Hepatocyte (in vitro differentiated cells): ENCODE measurements around the gene ZBTB43.

Source experiments
- EZH2 ChIP-seq: fragments of 200-600 bp; sonication (generic); IDR thresholded peaks from 2 replicates; pipeline ENCODE4 v1.6.1; 2016; ENCODE audit warnings: antibody characterized with exemption, mild to moderate bottlenecking, borderline replicate concordance
- EZH2phosphoT487 ChIP-seq: fragments of 200-600 bp; sonication (generic); IDR thresholded peaks from one replicate; pipeline ENCODE4 v1.6.1; 2018; ENCODE audit warnings: antibody characterized with exemption, mild to moderate bottlenecking, low read depth, moderate library complexity; ENCODE audit not compliant: unreplicated experiment, severe bottlenecking
- TF ChIP-seq, protein P1 (sequence below): fragments of 200-600 bp; sonication (generic); IDR thresholded peaks from 2 replicates; pipeline ENCODE4 v1.5.1; 2016; ENCODE audit warnings: antibody characterized with exemption, mild to moderate bottlenecking; ENCODE audit not compliant: poor library complexity

DNA sequence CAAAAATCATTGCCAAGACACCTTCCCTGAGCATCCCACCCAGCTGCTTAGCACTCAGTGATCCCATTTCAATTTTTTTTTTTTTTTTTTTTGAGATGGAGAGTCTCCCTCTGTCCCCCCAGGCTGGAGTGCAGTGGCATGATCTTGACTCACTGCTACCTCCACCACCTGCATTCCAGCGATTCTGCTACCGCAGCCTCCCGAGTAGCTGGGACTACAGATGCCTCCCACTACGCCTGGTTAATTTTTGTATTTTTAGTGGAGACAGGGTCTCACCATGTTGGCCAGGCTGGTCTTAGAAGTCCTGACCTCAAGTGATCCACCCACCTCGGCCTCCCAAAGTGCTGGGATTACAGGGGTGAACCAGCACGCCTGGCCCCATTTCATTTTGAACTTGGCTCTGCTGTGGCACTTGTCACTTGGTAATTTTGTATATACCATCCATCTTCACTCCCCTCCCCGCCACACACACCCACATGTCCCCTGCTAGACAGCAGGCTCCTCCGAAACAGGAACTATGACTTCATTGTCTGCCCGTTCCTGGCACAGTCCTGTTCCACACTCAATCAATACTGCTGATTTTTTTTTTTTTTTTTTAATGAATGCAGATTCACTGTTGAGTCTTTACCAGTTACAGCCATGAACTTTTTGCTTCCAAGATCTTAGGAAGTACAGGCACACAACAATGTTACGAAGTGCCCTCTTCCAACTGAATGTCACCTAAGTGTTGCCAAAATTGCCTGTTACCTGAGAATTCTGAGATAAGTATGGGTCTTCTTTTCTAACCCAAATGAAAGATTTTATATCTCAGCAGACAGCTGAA is 38.3 kb downstream of the ZBTB43 start:
- TF ChIP-seq, protein P1, sequence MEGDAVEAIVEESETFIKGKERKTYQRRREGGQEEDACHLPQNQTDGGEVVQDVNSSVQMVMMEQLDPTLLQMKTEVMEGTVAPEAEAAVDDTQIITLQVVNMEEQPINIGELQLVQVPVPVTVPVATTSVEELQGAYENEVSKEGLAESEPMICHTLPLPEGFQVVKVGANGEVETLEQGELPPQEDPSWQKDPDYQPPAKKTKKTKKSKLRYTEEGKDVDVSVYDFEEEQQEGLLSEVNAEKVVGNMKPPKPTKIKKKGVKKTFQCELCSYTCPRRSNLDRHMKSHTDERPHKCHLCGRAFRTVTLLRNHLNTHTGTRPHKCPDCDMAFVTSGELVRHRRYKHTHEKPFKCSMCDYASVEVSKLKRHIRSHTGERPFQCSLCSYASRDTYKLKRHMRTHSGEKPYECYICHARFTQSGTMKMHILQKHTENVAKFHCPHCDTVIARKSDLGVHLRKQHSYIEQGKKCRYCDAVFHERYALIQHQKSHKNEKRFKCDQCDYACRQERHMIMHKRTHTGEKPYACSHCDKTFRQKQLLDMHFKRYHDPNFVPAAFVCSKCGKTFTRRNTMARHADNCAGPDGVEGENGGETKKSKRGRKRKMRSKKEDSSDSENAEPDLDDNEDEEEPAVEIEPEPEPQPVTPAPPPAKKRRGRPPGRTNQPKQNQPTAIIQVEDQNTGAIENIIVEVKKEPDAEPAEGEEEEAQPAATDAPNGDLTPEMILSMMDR = no peak
- TF ChIP-seq EZH2 = no peak
- no peak for TF ChIP-seq EZH2phosphoT487
